Measurements from ENCODE around the gene TMEM114.
"Not testable (repeated sequence)": the region's sequence is repeated elsewhere in the genome, so short reads cannot be mapped to it uniquely, and the experiment has no call there.

The TMEM114 gene

DNA sequence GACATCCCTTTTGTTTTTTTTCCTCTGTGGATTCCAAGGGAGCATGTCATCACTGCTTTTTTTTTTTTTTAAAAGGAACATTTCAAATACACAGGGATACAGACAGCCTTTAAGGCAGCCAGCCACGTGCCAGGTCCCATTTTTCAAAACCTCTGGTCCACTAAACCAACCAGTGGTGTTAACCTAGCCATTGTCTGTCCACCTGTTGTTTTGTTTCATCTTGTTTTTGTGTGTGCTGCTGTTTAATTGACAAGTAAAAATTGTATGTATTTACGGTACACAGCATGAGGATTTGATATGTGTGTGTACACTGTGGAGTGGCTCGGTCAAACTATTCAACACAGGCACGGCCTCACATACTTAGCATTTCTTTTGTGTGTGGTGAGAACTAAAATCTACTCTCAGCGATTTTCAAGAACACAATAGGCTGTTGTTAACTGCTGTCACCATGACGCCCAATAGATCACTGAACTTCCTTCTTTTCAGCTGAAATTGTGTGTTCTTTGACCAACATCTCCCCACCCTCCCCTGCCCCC is 19.2 kb downstream of the TMEM114 start:
- no CpG with 5 or more reads among the region's 6 CpGs for WGBS (ENCODE audit: extremely low coverage, insufficient coverage, low lambda C conversion rate)

DNA sequence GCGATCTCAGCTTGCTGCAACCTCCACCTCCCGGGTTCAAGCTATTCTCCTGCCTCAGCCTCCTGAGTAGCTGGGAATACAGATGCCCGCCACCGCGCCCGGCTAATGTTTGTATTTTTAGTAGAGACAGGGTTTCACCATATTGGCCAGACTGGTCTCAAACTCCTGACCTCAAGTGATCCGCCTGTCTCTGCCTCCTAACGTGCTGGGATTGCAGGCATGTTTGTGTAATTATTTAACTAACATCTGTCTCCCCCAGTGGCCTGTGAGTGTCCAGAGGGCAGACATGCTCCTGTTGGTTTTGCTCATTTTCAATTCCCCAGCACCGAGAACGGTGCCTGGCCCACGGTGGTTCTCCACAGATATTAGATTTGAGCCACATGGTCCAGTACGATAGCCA is 19.9 kb downstream of the TMEM114 start:
- H3K4me2 ChIP-seq (ENCODE audit: low read length); H3K56ac ChIP-seq (ENCODE audit: low read length); H3K27ac ChIP-seq (ENCODE audit: low read depth, low read length); H2BK15ac ChIP-seq (replicated peaks; ENCODE audit: low read depth); H3K4me3 ChIP-seq (ENCODE audit: low read length); H2BK120ac ChIP-seq (ENCODE audit: low read depth, low read length); H3K79me1 ChIP-seq (ENCODE audit: low read length); DNase-seq; H3K4ac ChIP-seq (ENCODE audit: low read depth, low read length); H4K8ac ChIP-seq (ENCODE audit: low read depth, low read length); H2AK5ac ChIP-seq (ENCODE audit: low read length); H3K18ac ChIP-seq (ENCODE audit: low read length); H2BK5ac ChIP-seq (ENCODE audit: low read length); H3K27me3 ChIP-seq (ENCODE audit: insufficient read depth, low read length, poor library complexity); H3K4me1 ChIP-seq (ENCODE audit: control insufficient read depth, low read depth, low read length); H3K23ac ChIP-seq (ENCODE audit: low read length); H4K5ac ChIP-seq (ENCODE audit: low read length); H3K36me3 ChIP-seq (ENCODE audit: control insufficient read depth, insufficient read depth, low read length); H3K9ac ChIP-seq (ENCODE audit: low read length); H3K79me2 ChIP-seq (ENCODE audit: control insufficient read depth, insufficient read depth, low read length): not testable (repeated sequence)
- no CpG with 5 or more reads among the region's 12 CpGs for WGBS (ENCODE audit: extremely low coverage, insufficient coverage, low lambda C conversion rate)

More for the DNA sequence above, 19.2 kb downstream of the TMEM114 start:
- Histone ChIP-seq H3K9ac (ENCODE audit: low read length) (no peak overlapping the region), H3K4ac (ENCODE audit: low read depth, low read length) (no peak overlapping the region), H3K4me1 (ENCODE audit: control insufficient read depth, low read depth, low read length) (peaks cover 2% of the 10 kb centered on the region), H3K18ac (ENCODE audit: low read length) (no peak overlapping the region), H3K56ac (ENCODE audit: low read length) (no peak overlapping the region), H2BK5ac (ENCODE audit: low read length) (no peak overlapping the region), H2BK120ac (ENCODE audit: low read depth, low read length) (no peak overlapping the region), H3K79me2 (ENCODE audit: control insufficient read depth, insufficient read depth, low read length) (no peaks in the 10 kb centered on the region), H3K36me3 (ENCODE audit: control insufficient read depth, insufficient read depth, low read length) (no peaks in the 10 kb centered on the region), H3K27me3 (ENCODE audit: insufficient read depth, low read length, poor library complexity) (no peaks in the 10 kb centered on the region), H3K27ac (ENCODE audit: low read depth, low read length) (no peak overlapping the region), H2BK15ac (replicated peaks; ENCODE audit: low read depth) (no peak overlapping the region), H3K79me1 (ENCODE audit: low read length) (no peaks in the 10 kb centered on the region), H3K4me3 (ENCODE audit: low read length) (no peak overlapping the region), H3K23ac (ENCODE audit: low read length) (no peak overlapping the region), H4K5ac (ENCODE audit: low read length) (no peak overlapping the region), H4K8ac (ENCODE audit: low read depth, low read length) (no peak overlapping the region), H2AK5ac (ENCODE audit: low read length) (no peak overlapping the region), H3K4me2 (ENCODE audit: low read length) (no peak overlapping the region)
- DNase-seq, result peak; percentile 59

DNA sequence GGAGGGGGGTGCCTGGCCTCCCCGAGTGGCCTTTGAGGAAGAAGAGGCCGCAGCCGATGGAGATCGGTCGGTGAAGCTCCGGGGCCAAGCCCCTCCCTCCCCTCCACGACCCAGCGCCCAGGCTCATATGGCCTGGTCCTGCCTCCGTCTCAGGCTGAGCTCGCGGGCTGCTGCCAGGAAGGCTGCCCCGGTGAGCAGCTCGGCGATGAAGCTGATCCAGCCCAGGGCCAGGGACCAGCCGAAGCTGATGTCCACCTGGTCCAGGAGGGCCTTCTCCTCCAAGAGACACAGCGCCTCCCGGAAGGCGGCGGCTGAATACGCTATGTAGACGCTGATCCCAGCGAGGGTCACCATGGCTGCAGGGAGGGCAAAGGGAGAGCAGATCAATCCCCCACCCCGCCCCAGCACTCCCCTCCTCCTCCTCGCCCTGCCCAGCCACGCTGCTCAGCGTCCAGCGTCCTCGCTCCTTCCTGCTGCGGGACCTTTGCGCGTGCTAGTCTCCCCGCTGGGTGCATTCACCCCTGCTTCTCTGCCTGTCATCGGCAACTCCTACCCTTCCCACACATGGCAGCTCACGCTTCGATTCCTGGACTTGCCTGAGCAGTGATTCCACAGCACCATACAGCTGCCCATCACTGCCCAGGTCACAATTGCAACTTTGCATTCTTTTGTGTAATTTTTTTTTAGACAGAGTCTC is 20.5 kb downstream of the TMEM114 start:
- Histone ChIP-seq H4K5ac (ENCODE audit: low read length) (no peak overlapping the region), H3K27ac (ENCODE audit: low read depth, low read length) (no peak overlapping the region), H3K23ac (ENCODE audit: low read length) (no peak overlapping the region)

DNA sequence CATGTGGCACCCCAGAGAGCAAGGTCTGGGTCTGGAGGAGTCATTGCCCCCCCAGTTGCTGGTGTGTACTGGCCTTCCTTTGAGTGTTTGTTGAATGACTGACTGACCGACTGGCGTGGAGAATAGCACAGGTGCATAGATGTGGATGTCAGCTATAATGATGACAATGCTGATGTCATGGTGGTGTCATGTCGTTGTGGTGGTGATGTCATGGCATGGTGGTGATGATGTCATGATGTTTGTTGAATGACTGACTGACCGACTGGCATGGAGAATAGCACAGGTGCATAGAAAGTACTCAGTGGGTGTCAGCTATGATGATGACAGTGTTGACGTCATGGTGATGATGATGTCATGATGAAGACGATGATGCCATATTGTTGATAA is 22.1 kb downstream of the TMEM114 start:
- H2AK5ac ChIP-seq (ENCODE audit: low read length), result no peak overlapping the region
- H3K18ac ChIP-seq (ENCODE audit: low read length), result no peak overlapping the region
- no peak overlapping the region for H3K4me2 ChIP-seq (ENCODE audit: low read length)
- no peak for DNase-seq
- no peak overlapping the region for H3K23ac ChIP-seq (ENCODE audit: low read length)
- H3K4me1 ChIP-seq (ENCODE audit: control insufficient read depth, low read depth, low read length), result peaks cover 2% of the 10 kb centered on the region
- H3K9ac ChIP-seq (ENCODE audit: low read length), result no peak overlapping the region
- no peaks in the 10 kb centered on the region for H3K79me2 ChIP-seq (ENCODE audit: control insufficient read depth, insufficient read depth, low read length)
- H4K8ac ChIP-seq (ENCODE audit: low read depth, low read length), result no peak overlapping the region
- H3K79me1 ChIP-seq (ENCODE audit: low read length), result no peaks in the 10 kb centered on the region
- no peak overlapping the region for H4K5ac ChIP-seq (ENCODE audit: low read length)
- no peak overlapping the region for H3K27ac ChIP-seq (ENCODE audit: low read depth, low read length)
- no peak overlapping the region for H2BK5ac ChIP-seq (ENCODE audit: low read length)
- no peak overlapping the region for H2BK120ac ChIP-seq (ENCODE audit: low read depth, low read length)
- no peak overlapping the region for H3K56ac ChIP-seq (ENCODE audit: low read length)
- no peaks in the 10 kb centered on the region for H3K36me3 ChIP-seq (ENCODE audit: control insufficient read depth, insufficient read depth, low read length)
- H3K4me3 ChIP-seq (ENCODE audit: low read length), result no peak overlapping the region
- no peak overlapping the region for H2BK15ac ChIP-seq (replicated peaks; ENCODE audit: low read depth)
- no peaks in the 10 kb centered on the region for H3K27me3 ChIP-seq (ENCODE audit: insufficient read depth, low read length, poor library complexity)
- no CpG with 5 or more reads among the region's 6 CpGs for WGBS (ENCODE audit: extremely low coverage, insufficient coverage, low lambda C conversion rate)
- H3K4ac ChIP-seq (ENCODE audit: low read depth, low read length), result no peak overlapping the region

More for the DNA sequence above, 20.5 kb downstream of the TMEM114 start:
- H3K79me1 ChIP-seq (ENCODE audit: low read length), result no peaks in the 10 kb centered on the region
- no CpG with 5 or more reads among the region's 35 CpGs for WGBS (ENCODE audit: extremely low coverage, insufficient coverage, low lambda C conversion rate)
- DNase-seq, result no peak
- H3K36me3 ChIP-seq (ENCODE audit: control insufficient read depth, insufficient read depth, low read length), result no peaks in the 10 kb centered on the region
- peaks cover 2% of the 10 kb centered on the region for H3K4me1 ChIP-seq (ENCODE audit: control insufficient read depth, low read depth, low read length)
- no peaks in the 10 kb centered on the region for H3K27me3 ChIP-seq (ENCODE audit: insufficient read depth, low read length, poor library complexity)
- no peak overlapping the region for H2BK15ac ChIP-seq (replicated peaks; ENCODE audit: low read depth)
- peak overlapping the region; percentile 54 for H3K9ac ChIP-seq (ENCODE audit: low read length)
- peak overlapping the region; percentile 77 for H3K56ac ChIP-seq (ENCODE audit: low read length)
- H3K4me2 ChIP-seq (ENCODE audit: low read length), result peak overlapping the region; percentile 30
- H3K18ac ChIP-seq (ENCODE audit: low read length), result no peak overlapping the region
- no peak overlapping the region for H2BK5ac ChIP-seq (ENCODE audit: low read length)
- H3K4ac ChIP-seq (ENCODE audit: low read depth, low read length), result no peak overlapping the region
- H2AK5ac ChIP-seq (ENCODE audit: low read length), result no peak overlapping the region
- H3K4me3 ChIP-seq (ENCODE audit: low read length), result no peak overlapping the region
- H4K8ac ChIP-seq (ENCODE audit: low read depth, low read length), result no peak overlapping the region
- H3K79me2 ChIP-seq (ENCODE audit: control insufficient read depth, insufficient read depth, low read length), result no peaks in the 10 kb centered on the region
- H2BK120ac ChIP-seq (ENCODE audit: low read depth, low read length), result no peak overlapping the region

DNA sequence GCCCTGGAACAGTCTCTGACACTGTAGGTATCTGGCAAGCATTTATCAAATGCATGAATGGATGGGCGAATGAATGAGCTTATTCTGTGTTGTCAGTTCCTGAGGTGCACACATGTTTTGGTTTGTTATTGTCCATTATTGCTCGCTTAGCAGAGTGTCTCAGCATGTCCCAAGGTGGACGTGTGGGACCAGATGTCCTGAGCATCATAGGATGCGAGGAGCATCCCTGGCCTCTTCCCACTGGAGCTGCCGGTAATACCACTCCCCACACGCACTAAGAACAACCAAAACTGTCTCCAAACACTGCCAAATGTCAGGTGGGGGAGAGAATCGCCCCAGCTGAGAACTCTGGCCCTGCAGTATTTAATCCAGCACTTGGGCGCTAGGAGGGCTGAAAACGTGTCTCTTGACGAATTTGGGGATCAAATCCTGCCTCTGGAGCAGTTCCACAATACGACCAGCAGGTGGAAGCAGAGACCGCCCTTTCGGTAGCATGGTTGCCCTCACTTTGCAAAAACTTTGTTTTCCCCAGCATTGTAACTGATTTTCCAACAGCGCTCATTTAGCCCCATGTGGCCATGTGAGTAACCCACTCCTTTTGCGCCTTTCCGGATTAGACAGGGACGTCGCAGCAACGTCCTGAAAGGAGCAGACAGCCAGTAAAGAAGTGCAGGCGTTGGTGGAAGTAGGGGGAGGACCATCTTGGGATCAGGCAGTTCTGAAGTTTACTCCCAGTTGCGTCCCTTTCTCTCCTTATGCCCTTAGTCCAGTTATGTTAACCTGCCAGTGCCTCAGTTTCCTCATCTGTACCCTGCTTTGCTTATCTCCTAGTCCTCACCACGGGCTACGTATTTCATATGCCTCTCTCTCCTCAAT is 22.7 kb downstream of the TMEM114 start:
- H2AK5ac ChIP-seq (ENCODE audit: low read length), result no peak overlapping the region
- H2BK5ac ChIP-seq (ENCODE audit: low read length), result no peak overlapping the region
- H3K23ac ChIP-seq (ENCODE audit: low read length), result no peak overlapping the region
- no peak overlapping the region for H2BK15ac ChIP-seq (replicated peaks; ENCODE audit: low read depth)
- H4K5ac ChIP-seq (ENCODE audit: low read length), result no peak overlapping the region
- no peak overlapping the region for H2BK120ac ChIP-seq (ENCODE audit: low read depth, low read length)
- no peak overlapping the region for H3K18ac ChIP-seq (ENCODE audit: low read length)
- H3K79me1 ChIP-seq (ENCODE audit: low read length), result no peaks in the 10 kb centered on the region
- H3K79me2 ChIP-seq (ENCODE audit: control insufficient read depth, insufficient read depth, low read length), result no peaks in the 10 kb centered on the region
- H3K27ac ChIP-seq (ENCODE audit: low read depth, low read length), result no peak overlapping the region
- peaks cover 2% of the 10 kb centered on the region for H3K4me1 ChIP-seq (ENCODE audit: control insufficient read depth, low read depth, low read length)
- peak; percentile 97 for DNase-seq
- no CpG with 5 or more reads among the region's 23 CpGs for WGBS (ENCODE audit: extremely low coverage, insufficient coverage, low lambda C conversion rate)
- H4K8ac ChIP-seq (ENCODE audit: low read depth, low read length), result no peak overlapping the region
- H3K56ac ChIP-seq (ENCODE audit: low read length), result no peak overlapping the region
- no peak overlapping the region for H3K4me2 ChIP-seq (ENCODE audit: low read length)
- H3K27me3 ChIP-seq (ENCODE audit: insufficient read depth, low read length, poor library complexity), result no peaks in the 10 kb centered on the region
- no peak overlapping the region for H3K9ac ChIP-seq (ENCODE audit: low read length)
- no peaks in the 10 kb centered on the region for H3K36me3 ChIP-seq (ENCODE audit: control insufficient read depth, insufficient read depth, low read length)
- no peak overlapping the region for H3K4ac ChIP-seq (ENCODE audit: low read depth, low read length)
- no peak overlapping the region for H3K4me3 ChIP-seq (ENCODE audit: low read length)
